GM10248 (cell line): ENCODE measurements around the gene FAM83E.

Experiments
- CTCF ChIA-PET: fragments of 300-600 bp; sonication (Branson Sonifier 250); formaldehyde crosslinking; extraction: SDS; loops from one replicate; lab custom pipeline; 2021; ENCODE audit warnings: antibody characterized with exemption; lab: Yijun Ruan, JAX
- POLR2A ChIA-PET: fragments of 350-650 bp; sonication (Branson Sonifier 250); formaldehyde crosslinking; extraction: SDS; loops from one replicate; lab custom pipeline; 2020; ENCODE audit warnings: antibody characterized with exemption; lab: Yijun Ruan, JAX
- DNase-seq: peaks from one replicate; pipeline ENCODE4 v3.0.0; 2012; ENCODE audit errors: extremely low spot score
- CTCF ChIP-seq: IDR thresholded peaks from 2 replicates; pipeline ENCODE4 v1.5.1; 2012; ENCODE audit warnings: mild to moderate bottlenecking, low read depth; ENCODE audit errors: extremely low read depth, missing control alignments, control extremely low read depth

FAM83E gene

GRCh38 chr19:48573163-48573505, 41.7 kb downstream of the FAM83E start:
- CTCF ChIA-PET: interaction anchor here (2.5 to 4.8 kb wide), 3 partner anchors 11 to 83 kb away, joined by 10 to 24 read pairs (median 10); no protein-coding TSS in a partner anchor
- no peak for DNase-seq
- no peak for TF ChIP-seq CTCF
- POLR2A ChIA-PET: interaction anchor here (0.6 kb wide), 1 partner anchor 190 kb away, joined by 3 read pairs; no protein-coding TSS in a partner anchor

- TF ChIP-seq CTCF: no peak
- POLR2A ChIA-PET: no interaction called here
- CTCF ChIA-PET: interaction anchor here (1.3 to 4.8 kb wide), 4 partner anchors 12 to 257 kb away, joined by 4 to 24 read pairs (median 10); no protein-coding TSS in a partner anchor
- no peak for DNase-seq
Observed at GRCh38 chr19:48571378-48572162, 43.3 kb downstream of the FAM83E start.

GRCh38 chr19:48569814-48570213, 45.1 kb downstream of the FAM83E start:
- ChIA-PET CTCF (interaction anchor here (1.3 kb wide), 1 partner anchor 256 kb away, joined by 4 read pairs; no protein-coding TSS in a partner anchor), POLR2A (no interaction called here)
- TF ChIP-seq CTCF: no peak
- DNase-seq: no peak

- DNase-seq: no peak
- no peak for TF ChIP-seq CTCF
- POLR2A ChIA-PET: interaction anchor here (0.7 kb wide), 1 partner anchor 126 kb away, joined by 6 read pairs; no protein-coding TSS in a partner anchor
- CTCF ChIA-PET: interaction anchor here (1.1 to 1.4 kb wide), 2 partner anchors 16 to 20 kb away, joined by 4 read pairs; no protein-coding TSS in a partner anchor
Observed at GRCh38 chr19:48568345-48568886, 46.5 kb downstream of the FAM83E start.

GRCh38 chr19:48565090-48565489, 49.8 kb downstream of the FAM83E start:
- CTCF ChIA-PET: interaction anchor here (1.5 to 2.1 kb wide), 2 partner anchors 44 to 76 kb away, joined by 3 to 4 read pairs; no protein-coding TSS in a partner anchor
- POLR2A ChIA-PET: no interaction called here
- TF ChIP-seq CTCF: no peak
- no peak for DNase-seq
